Measurements from ENCODE around the gene RNLS.

DNA sequence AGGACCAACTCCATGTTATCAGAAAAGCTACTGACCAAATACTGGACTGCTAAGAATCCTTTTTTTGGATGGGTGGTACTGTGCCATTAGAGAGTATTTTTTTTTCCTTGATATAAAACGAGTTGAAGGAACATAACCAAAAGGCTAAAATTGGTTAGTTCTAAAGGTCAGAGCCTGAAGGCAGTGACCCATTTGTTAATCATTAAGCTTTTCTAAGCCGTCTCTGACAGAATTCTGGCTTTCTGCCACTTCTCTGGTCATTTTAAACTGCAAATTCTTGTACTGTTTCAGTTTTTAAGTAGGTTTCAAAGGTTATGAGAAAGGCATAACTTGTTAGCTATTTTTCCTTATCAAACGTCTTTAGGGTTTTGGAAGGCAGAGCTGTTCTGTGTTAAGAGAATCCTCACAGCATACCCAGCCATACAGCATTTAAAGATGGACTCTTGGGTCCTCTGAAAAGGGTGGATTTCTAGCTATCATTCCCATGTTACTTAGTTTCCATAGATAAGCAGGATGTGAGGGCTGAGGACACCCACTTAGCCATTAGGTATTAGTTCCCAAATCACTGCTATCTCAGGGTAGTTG is 196.8 kb downstream of the RNLS start:
- no peak for TF ChIP-seq POLR2A (IDR thresholded peaks at IDR 0.05; ENCODE audit: low read depth, low read length)
- no peak for TF ChIP-seq CTCF (conservative IDR thresholded peaks at IDR 0.05; ENCODE audit: low read depth, low read length)
- TF ChIP-seq RFX5 (IDR thresholded peaks at IDR 0.05; ENCODE audit: low read depth, low read length), result no peak
- no peak for TF ChIP-seq RCOR1 (IDR thresholded peaks at IDR 0.05; ENCODE audit: insufficient replicate concordance, low read length)
- TF ChIP-seq MAFK (IDR thresholded peaks at IDR 0.05; ENCODE audit: low read depth, low read length), result no peak
- TF ChIP-seq RAD21 (IDR thresholded peaks at IDR 0.05; ENCODE audit: low read length), result no peak
- no peak for TF ChIP-seq FOS (IDR thresholded peaks at IDR 0.05; ENCODE audit: low read depth, low read length)
- TF ChIP-seq, protein P1, sequence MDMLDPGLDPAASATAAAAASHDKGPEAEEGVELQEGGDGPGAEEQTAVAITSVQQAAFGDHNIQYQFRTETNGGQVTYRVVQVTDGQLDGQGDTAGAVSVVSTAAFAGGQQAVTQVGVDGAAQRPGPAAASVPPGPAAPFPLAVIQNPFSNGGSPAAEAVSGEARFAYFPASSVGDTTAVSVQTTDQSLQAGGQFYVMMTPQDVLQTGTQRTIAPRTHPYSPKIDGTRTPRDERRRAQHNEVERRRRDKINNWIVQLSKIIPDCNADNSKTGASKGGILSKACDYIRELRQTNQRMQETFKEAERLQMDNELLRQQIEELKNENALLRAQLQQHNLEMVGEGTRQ (IDR thresholded peaks at IDR 0.05; ENCODE audit: low read depth, low read length), result no peak
- no peak for TF ChIP-seq ELK1 (IDR thresholded peaks at IDR 0.05; ENCODE audit: borderline replicate concordance, low read depth, low read length)
- TF ChIP-seq SMC3 (IDR thresholded peaks at IDR 0.05; ENCODE audit: low read depth, low read length), result no peak

All from IMR-90 (cell line).